CD4-positive, alpha-beta T cell treated with Interleukin-15 for 4 hours (primary cell): ENCODE data around the gene DHX29.
"Not testable (repeated sequence)": the region's sequence is repeated elsewhere in the genome, so short reads cannot be mapped to it uniquely, and the experiment has no call there.

Experiments
- DNase-seq: peaks from one replicate; pipeline ENCODE4 v3.0.0-alpha.2; 2020; ENCODE audit warnings: low spot score

DHX29 gene, protein sequence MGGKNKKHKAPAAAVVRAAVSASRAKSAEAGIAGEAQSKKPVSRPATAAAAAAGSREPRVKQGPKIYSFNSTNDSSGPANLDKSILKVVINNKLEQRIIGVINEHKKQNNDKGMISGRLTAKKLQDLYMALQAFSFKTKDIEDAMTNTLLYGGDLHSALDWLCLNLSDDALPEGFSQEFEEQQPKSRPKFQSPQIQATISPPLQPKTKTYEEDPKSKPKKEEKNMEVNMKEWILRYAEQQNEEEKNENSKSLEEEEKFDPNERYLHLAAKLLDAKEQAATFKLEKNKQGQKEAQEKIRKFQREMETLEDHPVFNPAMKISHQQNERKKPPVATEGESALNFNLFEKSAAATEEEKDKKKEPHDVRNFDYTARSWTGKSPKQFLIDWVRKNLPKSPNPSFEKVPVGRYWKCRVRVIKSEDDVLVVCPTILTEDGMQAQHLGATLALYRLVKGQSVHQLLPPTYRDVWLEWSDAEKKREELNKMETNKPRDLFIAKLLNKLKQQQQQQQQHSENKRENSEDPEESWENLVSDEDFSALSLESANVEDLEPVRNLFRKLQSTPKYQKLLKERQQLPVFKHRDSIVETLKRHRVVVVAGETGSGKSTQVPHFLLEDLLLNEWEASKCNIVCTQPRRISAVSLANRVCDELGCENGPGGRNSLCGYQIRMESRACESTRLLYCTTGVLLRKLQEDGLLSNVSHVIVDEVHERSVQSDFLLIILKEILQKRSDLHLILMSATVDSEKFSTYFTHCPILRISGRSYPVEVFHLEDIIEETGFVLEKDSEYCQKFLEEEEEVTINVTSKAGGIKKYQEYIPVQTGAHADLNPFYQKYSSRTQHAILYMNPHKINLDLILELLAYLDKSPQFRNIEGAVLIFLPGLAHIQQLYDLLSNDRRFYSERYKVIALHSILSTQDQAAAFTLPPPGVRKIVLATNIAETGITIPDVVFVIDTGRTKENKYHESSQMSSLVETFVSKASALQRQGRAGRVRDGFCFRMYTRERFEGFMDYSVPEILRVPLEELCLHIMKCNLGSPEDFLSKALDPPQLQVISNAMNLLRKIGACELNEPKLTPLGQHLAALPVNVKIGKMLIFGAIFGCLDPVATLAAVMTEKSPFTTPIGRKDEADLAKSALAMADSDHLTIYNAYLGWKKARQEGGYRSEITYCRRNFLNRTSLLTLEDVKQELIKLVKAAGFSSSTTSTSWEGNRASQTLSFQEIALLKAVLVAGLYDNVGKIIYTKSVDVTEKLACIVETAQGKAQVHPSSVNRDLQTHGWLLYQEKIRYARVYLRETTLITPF (N-terminal part only)

DNA sequence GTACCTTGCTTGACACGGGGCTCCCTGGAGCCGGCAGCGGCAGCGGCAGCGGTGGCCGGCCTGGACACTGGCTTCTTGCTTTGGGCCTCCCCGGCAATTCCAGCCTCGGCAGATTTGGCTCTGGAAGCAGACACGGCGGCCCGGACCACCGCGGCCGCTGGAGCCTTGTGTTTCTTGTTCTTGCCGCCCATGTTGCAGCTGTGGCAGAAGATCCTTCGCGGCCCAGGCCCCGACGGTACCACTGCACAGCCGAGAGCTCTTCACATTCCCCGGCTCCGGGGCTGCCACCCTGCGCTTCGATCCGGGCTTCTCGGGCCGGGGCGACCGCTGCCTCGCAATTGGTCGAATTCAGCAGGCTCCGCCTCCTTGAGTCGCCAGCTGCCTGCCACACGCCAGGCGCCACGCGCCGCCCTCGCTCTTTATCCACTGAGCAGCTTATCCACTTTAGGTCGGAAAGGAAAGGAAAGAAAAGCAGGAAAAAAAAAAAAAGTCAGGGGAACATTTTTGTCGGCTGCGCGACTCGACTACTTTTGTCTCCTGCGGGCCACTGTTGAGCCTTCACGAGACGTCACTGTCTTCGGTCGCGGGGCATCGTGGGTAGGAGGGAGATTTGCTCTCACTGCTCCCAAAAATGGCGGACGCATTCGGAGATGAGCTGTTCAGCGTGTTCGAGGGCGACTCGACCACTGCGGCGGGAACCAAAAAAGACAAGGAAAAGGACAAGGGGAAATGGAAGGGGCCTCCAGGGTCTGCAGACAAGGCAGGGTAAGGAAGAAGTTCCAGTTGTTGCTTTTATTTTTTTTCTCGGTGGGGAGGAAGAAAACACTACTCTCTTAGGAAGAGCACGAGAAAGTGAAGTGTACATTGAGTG, at the start of gene DHX29, which contains the start of gene MTREX:
DHX29 (minus strand) TSS at position 312 of the 871 bp plus-strand sequence; CDS start at position 191, 121 bp downstream.
MTREX (plus strand) TSS at position 607 of the 871 bp plus-strand sequence; CDS start at position 632, 25 bp downstream.
- DNase-seq = peak; percentile 88

DNA sequence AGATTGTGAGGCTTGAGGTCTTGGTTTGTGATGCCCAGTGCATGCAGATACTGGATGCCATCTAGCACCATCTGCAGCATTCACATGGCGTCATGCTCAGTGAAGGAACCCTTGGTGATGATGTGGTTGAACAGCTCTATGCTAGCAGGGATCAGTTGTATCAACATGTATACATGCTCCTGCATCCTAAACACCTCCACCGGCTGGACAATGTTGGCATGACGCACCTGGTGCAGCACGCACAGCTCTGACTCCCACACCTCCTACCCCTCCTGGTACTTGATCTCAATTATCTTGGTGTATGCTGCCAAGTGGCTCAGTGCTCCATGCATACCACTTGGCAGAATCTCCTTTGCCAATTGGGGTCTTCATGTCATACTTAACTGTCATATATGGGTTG, 49.4 kb upstream of the DHX29 start:
- no peak for DNase-seq

DNA sequence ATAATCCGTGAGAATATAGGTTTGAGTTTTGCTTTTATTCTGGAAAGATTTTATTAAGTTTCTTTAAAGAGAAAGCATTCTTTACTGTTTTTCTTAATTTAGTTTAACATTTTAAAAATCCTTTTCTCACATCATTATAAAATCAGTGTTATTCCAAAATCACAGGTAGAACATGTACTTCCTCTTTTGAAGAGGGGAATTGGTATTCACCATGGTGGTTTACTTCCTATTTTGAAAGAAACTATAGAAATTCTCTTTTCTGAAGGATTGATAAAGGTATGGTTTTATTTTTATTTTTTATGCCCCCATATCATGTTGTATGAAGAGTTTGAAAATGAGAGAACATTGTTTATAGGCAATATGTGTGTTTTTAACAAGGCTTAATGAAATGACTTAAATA, 43.3 kb upstream of the DHX29 start:
- DNase-seq = no peak

DNA sequence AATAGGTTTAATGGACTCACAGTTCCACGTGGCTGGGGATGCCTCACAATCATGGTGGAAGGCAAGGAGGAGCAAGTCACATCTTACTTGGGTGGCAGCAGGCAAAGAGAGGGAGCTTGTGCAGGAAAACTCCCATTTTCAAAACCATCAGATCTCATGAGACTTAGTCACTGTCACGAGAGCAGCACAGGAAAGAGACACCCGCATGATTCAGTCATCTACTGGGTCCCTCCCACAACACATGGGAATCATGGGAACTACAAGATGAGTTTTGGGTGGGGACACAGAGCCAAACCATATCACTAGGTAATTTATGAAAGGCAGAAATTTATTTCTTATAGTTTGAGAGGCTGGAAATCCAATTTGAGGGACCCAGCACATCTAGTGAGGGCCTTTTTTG, 40.3 kb upstream of the DHX29 start:
- no peak for DNase-seq

DNA sequence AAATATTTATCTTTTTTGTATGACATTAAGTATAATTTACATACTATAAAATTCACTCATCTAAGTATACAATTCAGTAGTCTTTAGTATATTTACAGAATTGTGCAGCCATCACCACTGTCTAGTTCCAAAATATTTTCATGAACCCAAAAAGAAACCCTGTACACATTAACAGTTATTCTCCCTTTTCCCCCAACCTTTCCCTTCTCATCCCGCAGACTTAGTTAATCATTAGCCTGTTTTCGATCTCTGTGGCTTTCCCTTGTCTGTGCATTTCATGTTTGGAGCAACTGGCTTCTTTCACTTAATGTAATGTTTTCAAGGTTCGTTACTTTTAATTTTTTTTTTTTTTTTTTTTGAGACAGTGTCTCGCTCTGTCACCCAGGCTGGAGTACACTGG, 37.8 kb upstream of the DHX29 start:
- DNase-seq = no peak

DNA sequence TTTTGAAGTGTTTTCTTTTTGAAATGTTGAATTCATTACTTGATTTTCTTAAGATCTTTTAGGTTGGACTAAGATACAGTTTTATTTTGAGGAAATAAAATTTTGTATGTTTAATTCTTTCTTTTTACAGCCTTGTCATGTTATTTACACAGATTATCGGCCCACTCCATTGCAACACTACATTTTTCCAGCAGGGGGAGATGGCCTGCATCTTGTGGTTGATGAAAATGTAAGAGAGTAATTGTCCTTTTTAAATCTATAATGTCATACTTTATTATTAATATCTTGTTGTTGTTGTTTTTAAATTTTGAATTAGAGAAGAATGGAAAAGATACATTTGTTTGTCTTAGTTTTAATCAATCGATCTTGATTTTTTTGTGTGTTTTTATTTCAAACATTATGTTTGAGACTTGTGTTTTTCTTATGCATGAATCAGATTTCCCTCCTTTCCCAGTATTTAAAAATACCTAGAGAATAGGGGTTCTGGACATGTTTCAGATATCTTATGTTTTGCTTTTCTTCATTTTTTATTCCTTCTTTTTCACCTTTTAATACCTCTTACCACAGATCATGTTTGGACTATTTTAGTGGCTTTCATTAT, 37.0 kb upstream of the DHX29 start:
- DNase-seq = peak; percentile 70

DNA sequence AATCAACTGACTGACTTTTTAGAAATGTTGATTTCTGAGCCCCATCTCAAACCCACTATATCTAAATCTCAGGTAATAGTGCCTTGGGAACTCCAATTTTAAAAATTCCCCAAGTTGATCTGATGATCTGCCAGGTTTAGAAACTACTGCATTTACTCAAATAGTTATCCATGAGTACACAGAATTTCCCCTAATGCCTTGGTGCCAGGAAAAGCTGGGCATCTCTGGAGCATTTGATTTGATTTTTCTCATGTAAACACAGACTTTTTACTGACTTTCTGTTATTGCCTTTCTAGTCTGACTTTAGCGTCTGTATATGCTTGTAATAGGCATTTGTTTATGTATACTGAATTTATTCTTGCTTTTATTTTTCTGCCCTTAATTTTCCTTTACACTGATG, 36.1 kb upstream of the DHX29 start:
- DNase-seq = no peak

DNA sequence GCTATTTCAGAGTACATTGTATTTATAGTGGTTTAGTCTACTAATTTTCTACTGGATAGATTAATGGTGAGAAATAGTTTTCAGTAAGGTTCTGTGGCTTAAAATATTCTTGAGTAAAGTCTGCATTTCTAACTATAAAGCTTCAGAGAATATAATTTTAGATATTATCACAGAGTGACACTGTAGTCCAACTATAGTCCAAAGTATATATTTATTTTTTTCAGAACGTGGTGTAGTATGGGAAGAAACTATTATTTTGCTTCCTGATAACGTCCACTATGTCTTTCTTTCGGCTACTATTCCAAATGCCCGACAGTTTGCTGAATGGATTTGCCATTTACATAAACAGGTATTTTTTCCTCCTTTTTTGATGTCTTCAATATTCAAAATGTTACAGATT, 35.6 kb upstream of the DHX29 start:
- DNase-seq = no peak

DNA sequence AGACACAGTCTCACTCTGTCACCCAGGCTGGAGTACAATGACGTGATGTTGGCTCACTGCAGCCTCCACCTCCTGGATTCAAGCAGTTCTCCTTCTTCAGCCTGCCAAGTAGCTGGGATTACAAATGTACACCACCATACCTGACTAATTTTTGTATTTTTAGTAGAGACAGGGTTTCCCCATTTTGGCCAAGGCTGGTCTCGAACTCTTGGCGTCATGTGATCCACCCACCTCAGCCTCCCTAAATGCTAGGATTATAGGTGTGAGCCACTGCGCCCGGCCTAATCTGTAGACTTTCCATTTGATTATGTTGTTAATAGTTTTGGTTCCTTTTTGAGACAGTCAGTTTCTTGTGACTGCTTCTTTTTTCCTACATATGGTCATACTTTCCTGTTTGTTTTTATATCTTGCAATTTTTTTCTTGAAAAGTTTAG, 31.3 kb upstream of the DHX29 start:
- DNase-seq = no peak

DNA sequence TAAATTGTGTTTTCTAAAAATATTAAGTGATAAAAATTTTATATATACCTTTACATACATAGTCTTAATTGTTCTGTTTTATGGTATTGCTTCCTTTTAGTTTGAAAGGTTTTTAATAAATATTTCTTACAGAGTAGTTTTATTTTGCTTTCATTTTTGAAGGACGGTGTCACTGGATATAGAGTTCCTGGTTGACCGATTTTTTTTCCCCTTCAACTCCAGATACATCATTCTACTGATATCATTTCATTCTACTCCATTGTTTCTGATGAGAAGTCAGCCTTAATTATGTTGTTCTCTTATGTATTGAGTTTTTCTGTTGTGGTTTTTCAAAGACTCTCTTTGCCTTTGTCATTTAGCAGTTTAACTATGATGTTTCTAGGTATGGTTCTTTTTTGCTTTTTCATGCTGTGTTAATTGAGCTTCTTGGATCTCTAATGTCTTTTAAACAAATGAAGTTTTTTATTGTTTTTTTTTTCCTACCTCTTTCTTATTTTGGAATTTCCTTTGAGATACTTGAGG, 30.7 kb upstream of the DHX29 start:
- DNase-seq = no peak

DNA sequence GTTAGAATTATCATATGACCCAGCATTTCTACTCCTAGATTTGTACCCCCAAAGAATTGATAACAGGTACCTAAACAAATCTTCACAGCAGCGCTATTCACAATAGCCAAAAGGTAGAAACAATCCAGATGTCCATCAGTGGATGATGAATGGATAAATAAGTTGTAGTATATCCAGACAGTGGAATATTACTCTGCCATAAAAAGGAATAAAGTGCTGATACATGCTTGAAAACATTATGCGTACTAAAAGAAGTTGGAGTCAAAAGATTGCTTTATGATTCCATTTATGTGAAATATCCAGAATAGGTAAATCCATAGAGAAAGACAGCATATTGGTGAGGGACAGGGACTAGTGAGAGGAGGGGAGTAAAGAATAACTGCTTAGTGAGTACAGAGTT, 26.3 kb upstream of the DHX29 start:
- no peak for DNase-seq

DNA sequence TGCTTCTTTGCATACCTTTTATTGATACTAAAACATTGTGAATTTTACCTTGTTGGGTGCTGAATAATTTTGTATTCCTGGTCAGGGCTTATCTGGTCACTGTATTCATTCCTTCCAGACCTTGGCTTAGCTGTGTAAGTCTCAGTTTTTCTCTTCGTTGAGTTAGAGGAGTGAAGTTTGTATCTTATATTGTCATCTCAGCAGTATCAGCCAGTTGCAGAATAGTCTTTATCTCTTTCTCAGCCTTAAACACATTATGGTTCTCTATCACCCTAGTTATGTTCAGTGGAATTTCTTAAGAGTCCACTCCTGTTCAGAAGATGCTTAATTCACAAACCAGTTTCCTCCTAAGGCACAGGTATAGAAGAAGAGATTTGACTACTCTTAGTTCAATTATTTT, 25.5 kb upstream of the DHX29 start:
- no peak for DNase-seq

DNA sequence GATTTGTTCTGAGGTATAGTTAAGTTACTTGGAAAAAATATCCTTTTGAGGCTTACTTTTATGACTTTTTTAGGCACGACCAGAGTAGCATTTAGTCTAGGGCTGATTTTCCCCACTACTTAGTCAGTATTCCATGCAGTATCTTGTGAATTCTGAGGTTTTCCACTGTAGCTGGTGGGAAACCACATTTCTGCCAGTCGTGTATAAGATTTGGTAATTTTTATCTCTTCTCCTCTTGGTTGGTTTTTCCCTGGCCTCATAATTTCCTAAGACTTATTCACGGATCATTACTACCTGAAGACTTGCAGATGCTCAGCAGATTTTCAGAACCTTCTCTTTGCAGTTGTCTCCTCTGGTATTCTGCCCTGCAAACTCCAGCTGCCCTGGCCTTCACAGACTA, 23.8 kb upstream of the DHX29 start:
- no peak for DNase-seq

DNA sequence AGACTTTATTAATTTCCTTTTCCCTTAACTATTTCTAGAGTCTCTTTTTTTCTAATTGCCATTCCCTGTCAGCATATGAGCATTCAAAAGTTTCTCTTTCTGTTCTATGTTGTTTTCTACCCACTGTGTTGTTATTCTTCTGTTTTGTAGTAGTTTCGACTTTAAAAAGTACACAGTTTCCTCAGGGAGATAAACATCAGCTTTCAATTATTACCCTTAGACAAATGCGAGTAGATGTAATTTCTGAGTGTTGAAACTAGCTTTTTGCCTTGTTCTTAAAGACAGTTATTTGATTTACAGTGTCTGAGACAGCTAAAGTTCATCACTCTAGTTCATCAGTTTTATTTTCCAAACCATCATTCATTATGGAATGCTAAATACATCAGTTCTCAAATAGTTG, 19.8 kb upstream of the DHX29 start:
- DNase-seq = no peak

DNA sequence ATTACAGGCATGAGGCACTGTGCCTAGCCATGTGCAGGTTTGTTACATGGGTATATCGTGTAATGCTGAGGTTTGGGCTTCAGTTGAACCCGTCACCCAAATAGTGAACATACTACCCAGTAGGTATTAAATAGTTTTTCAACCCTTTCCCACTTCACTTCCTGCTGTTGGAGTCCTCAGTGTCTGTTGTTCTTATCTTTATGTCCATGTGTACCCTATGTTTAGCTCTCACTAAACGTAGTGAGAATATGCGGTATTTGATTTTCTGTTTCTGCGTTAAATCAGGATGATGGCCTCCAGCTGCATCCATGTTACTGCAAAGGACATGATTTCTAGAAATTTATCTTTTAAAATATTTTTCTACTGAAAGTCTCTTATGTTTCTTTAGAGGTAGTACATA, 18.1 kb upstream of the DHX29 start:
- DNase-seq = no peak

DNA sequence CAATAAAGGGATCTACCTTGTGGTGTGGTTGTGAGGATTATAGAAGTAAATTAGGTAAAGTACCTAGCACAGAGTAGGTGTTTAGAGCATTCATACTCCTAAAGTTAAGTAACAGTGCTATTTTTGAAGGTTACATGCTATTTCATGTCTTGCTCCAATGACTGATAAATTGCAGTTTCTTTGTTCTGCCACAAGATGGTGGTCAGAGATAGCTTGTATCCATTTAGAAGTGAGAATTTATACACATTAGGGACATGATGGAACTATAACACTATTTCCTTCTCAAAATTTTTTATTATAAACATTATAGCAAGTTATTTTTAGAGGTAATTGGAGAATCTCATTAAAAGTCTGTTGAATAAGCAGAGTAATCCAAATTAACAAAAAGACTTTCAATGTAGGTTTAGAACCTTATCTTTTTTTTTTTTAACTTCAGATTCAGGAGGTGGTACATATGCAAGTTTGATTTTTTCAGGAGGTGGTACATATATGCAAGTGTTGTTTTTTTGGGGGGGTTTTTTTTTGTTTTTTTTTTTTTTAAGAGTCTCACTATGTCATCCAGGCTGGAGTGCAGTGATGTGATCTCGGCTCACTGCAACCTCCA, 17.4 kb upstream of the DHX29 start:
- peak; percentile 40 for DNase-seq

DNA sequence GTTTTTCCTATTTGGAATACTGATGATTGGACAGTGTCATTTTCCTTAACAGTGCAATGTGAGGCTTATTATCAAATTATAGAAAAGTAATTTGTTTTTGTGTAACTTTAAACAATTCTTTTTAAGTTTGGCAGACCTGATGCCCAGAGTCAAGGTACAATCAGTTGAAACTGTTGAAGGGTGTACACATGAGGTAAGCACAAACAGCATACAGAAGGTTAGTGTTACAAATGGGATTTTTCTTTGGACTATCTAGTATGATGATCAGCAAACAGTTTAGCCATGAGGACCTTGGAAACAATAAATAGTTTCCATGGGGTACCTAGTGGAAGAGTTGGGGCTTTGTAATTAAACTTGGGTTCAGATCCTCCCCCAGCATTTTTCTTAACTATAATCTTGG, 16.5 kb upstream of the DHX29 start:
- no peak for DNase-seq

DNA sequence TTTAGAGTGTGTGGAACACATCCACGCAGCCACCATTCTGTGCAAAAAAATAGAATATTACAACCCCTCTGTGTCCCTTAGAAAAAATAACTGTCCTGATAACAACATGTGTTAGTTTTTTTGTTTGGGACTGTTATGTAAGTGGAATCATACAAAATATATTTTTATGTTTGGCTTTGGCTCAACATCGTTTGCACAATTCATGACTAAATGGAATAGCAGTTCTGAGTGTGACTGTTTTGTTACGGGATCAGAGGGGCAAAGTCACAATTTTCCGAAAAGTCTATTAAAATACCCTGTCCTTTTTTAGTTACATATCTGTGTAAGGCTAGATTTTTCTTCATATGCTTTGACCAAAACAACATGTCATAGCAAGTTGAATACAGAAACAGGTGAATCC, 13.1 kb upstream of the DHX29 start:
- no peak for DNase-seq

DNA sequence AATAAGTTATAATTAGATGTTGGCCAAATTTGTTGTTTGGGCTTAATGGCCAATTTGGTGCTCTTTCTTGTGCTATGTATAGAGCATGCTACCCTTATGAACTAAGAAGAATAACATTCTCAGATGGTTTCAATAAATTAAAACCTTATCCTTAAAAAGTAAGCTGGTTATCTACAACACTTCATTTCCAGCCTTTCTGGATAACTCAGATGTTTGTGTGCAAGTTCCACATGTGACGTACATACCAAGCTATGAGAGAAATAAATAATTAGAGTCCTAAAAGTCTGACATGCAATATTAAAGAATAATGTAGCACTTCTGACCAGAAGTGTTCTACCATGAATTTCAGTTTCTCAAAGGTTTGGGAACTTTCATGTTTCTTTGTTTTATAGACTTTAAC, 12.0 kb upstream of the DHX29 start:
- no peak for DNase-seq

DNA sequence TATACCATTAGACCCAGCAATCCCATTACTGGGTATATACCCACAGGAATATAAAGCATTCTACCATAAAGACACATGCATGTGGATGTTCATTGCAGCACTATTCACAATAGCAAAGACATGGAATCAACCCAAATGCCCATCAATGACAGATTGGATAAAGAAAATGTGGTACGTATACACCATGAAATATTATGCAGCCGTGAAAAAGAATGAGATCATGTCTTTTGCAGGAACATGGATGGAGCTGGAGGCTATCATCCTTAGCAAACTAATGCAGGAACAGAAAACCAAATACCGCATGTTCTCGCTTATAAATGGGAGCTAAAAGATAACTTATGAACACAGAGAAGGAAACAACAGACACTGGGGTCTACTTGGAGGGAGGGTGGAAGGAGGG, 10.7 kb upstream of the DHX29 start:
- not testable (repeated sequence) for DNase-seq
